Right ventricle myocardium superior (tissue), 1 donor: ENCODE measurements around the gene AMZ2. TPM values are rescaled to one million over a fixed set of nuclear protein-coding genes. Genes with fewer than 3 reads are reported as not detected.
"Not testable (repeated sequence)": the region's sequence is repeated elsewhere in the genome, so short reads cannot be mapped to it uniquely, and the experiment has no call there.

Source experiments
- ATAC-seq: fragments of 200-7000 bp; cut with Tn5 transposase; one replicate; pipeline ENCODE4 v1.9.1; 2020; ENCODE audit warnings: mild to moderate bottlenecking; ENCODE audit not compliant: poor library complexity
- DNase-seq: peaks from one replicate; pipeline ENCODE4 v3.0.0-alpha.2; 2020
- intact Hi-C: fragments of 100-400 bp; cut with DNase I; formaldehyde crosslinking; loops from one replicate; pipeline ENCODE4 v1.11.2; 2022
- total RNA-seq: library from RNA; stranded (reverse); fragmentation: NEBNext Ultra II Directional; extraction: Animal tissue kit (Norgen Biotek cat#: 25700); gene quantifications from one replicate; pipeline ENCODE4 v1.2.1, GENCODE V29; 2021
- donor health status: DM: no; HTN: yes; CAD: no; lungs with severe emphysema.

Gene AMZ2
- total RNA-seq, 1 donor from 2014 or later, result 89.5 TPM

DNA sequence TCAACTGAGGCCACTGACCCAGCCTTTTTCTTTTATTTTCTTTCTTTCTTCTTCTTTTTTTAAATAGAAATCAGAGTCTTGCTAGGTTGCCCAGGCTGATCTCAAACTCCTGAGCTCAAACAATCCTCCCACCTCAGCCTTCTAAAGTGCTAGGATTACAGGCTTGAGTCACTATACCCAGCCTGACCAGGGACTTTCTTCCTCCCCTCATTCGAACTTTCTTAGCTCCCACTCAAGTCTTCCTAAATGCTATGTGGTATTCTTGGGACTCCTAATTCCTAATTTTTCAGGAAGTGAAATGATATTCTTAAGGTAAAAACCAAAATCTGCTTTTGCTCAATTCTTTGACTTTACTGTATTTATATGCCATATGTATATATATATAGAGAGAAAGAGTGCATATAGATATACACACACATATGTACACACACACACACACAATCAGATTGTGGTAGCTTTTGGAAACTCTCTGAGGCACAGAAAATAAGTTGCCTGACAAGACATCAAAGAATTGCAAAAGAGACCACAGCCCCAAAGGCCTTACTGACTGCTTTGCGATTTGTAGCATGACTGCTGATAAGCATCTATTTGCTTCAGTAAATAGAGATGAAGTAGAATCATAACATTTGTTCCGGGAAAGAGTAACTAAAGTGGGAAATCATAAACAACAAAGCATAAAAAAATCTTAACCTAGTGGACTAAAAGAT is 9.5 kb upstream of the AMZ2 start:
- ATAC-seq (no peak), DNase-seq (no peak)
- intact Hi-C loops, result no loop called here

DNA sequence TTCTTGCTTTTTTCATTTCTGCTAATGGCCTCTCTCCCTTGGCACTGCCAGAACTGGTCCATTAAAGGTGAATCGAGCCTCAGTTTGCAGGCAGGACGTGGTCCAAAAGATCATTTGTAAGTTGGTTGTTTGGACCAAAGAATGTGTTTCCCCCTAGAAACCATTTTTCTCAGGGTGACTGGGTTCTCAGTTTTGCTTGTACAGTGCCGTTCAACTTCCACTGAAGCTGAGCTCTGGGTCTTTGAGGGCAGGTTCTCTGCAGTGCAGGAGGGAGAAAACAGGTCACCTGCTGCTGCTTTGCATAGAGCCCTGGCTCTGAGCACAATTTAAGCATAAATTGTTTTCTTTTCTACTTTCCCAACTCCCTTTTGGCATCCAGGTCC is 9.0 kb upstream of the AMZ2 start:
- ATAC-seq, result no peak
- DNase-seq, result no peak
- intact Hi-C loops, result no loop called here

- intact Hi-C loops, result no loop called here
- no peak for ATAC-seq
- no peak for DNase-seq
Observed at GRCh38 chr17:68239632-68240366, 8.0 kb upstream of the AMZ2 start.

DNA sequence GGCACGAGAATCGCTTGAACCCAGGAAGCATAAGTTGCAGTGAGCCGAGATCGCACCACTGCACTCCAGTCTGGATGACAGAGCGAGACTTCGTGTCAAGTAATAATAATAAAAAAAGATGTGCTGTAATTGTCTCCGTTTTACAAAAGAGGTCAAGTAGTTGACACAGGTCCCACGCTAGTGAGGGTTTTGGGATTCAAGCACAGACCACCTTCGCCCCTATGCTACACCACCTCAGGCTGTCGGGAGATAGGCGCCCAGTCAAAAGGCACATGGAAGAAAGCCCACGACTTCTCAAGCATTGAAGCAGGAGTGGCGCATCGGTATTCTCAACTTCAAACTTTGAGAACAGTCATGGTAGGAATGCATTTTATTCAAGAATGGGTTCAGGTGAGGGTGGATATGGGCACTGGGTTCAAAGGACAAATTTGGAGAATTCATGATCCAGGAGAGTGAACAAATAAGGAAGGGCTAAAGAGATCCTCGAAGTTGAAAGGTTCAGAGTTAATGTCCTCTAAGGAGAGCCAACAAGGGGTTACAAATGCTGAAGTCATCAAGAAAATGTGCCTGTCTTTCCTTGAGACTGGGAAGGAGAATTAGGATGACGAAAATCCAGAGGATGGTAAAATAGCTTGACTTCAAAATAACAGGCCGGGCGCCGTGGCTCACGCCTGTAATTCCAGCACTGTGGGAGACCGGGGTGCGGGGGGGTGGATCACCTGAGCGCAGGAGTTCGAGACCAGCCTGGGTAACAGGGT is 1.4 kb upstream of the AMZ2 start:
- no peak for ATAC-seq
- DNase-seq, result peak; percentile 52
- intact Hi-C loops, result no loop called here

DNA sequence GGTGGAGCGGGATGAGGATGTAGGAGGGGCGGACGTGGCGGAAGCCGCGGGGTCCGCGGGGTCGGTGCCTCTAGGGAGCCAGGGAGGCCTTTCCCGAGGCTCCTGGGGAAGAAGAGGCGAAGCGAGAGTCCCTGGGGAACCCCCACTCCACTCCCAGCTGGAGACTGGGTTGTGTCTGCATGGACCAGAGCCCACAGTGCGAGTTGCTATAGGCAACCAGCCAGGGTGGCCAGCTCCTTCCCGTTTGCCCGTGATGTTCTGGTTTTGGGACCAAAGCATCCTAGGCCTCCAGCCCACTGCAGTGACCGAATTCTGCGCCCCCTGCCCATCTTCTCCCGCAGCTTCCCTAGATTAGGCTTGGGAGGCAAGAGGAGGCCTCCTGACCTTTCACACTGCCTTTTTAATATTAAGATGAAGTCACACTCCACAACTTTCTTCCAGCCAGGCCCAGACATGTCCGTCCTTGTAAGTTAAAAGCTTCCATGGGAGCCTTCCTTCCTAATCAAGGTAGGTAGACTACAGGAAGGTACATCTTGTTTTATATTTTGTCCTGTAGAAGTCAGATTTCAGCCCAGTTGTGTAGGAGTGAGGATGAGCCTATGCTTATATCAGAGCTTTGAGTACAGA is 469 bp downstream of the AMZ2 start:
- ATAC-seq, result peak; percentile 59
- intact Hi-C loops, result no loop called here
- DNase-seq, result no peak

GRCh38 chr17:68248891-68249290 is 1.0 kb downstream of the AMZ2 start:
- no peak for ATAC-seq
- intact Hi-C loops, result no loop called here
- DNase-seq, result no peak

DNA sequence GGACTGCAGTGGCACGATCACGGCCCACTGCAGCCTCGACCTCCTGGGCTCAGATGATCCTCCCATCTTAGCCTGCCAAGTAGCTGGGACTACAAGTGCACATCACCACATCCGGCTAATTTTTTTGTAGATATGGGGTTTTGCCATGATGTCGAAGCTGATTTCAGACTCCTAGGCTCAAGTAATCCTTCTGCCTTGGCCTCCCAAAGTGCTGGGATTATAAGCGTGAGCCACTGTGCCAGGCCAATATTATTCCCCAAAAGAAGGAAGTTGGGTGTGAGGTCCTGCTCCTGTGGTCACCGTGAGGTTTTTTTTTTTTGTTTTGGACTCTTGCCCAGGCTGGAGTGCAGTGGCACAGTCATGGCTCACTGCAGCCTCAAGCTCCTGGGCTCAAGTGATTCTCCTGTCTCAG is 1.5 kb downstream of the AMZ2 start:
- intact Hi-C loops, result no loop called here
- ATAC-seq, result no peak

GRCh38 chr17:68253426-68253825 is 5.6 kb downstream of the AMZ2 start:
- intact Hi-C loops, DNase-seq, ATAC-seq: not testable (repeated sequence)

More for the DNA sequence above, 1.5 kb downstream of the AMZ2 start:
- DNase-seq, result no peak

- ATAC-seq, result no peak
- intact Hi-C loops, result no loop called here
- no peak for DNase-seq
Observed at GRCh38 chr17:68255151-68255550, 7.3 kb downstream of the AMZ2 start.

DNA sequence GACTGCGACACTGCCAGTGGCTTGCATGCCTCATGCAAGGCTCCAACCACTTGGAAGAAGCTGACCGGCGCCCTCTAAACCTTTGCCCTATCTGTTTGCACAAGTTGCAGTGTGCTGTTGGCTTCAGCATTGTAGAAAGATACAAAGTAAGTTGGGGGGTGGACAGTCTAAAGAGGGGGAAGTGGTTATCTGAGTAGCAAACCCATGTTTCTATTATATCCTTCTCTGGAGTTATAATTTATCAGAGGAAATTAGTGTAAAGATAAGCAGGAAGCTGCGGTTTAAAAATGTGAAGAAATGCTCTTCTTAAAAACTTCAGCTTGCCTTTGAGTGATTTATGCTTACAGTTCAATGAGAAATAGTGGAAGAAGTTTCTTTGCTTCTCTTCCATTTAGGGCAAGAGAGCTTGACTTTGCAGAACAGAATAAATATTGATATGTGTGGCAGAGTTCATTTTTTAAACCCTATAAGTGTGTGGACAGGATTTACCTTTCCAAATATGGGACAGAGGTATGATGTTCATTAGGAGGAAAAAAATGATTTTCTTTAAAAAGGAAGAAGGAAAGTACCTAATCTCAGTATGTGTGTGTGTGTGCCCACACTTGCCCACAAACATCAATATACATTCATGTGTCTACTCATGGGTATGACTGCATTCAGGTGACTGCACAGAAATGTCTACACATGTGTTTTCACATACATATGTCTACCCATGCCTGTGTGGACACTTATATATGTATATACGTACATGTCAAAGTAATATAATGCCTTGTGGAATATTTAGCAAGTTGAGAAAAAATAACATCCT is 8.1 kb downstream of the AMZ2 start:
- DNase-seq (no peak), ATAC-seq (no peak)
- intact Hi-C loops, result no loop called here

GRCh38 chr17:68256701-68257100 is 8.9 kb downstream of the AMZ2 start:
- ATAC-seq, intact Hi-C loops, DNase-seq: not testable (repeated sequence)

- no peak for ATAC-seq
- intact Hi-C loops, result no loop called here
- DNase-seq, result no peak
Observed at GRCh38 chr17:68257934-68258333, 10.1 kb downstream of the AMZ2 start.

- intact Hi-C loops, result not testable (repeated sequence)
- DNase-seq (peak; percentile 75), ATAC-seq (peak; percentile 90)
Observed at GRCh38 chr17:68258890-68259647, 11.2 kb downstream of the AMZ2 start.

GRCh38 chr17:68259648-68259951 is 11.8 kb downstream of the AMZ2 start:
- ATAC-seq, DNase-seq, intact Hi-C loops: not testable (repeated sequence)

DNA sequence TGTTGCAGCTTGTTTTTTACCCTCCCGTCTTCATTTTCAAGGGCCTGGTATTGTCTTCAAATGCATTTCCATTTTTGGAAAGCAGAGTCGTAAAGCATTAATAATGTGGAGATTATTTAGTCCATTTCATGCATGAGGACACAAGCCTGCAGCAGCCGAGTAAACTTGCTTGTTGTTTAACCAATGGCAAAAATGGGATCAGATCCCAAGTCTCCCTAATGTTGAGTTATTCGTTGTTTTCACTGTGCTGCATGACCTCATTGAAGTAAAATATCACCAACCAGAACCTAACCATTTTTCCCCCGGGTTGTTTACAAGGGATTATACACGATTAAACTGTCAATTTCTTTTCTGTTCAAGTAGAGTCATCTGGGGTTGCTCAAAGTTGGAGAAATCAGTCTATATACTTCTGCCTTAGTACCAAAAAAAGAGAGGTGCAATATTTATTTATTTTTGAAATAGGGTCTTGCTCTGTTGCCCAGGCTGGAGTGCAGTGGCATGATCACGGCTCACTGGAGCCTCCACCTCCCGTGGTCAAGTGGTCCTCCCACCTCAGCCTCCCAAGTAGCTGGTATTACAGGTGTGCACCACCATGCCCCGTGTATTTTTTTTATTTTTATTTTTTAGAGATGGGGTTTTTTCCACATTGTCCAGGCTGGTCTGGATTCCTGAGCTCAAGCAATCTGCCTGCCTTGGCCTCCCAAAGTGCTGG is 12.4 kb downstream of the AMZ2 start:
- intact Hi-C loops, result loop anchor here (5.0 to 10.0 kb wide), 3 partner anchors 137 to 197 kb away; partner anchors contain the start of gene WIPI1
- DNase-seq (no peak), ATAC-seq (no peak)

GRCh38 chr17:68262467-68262866 is 14.6 kb downstream of the AMZ2 start:
- intact Hi-C loops, result loop anchor here (5.0 to 10.0 kb wide), 3 partner anchors 135 to 195 kb away; partner anchors contain the start of gene WIPI1
- DNase-seq, result not testable (repeated sequence)
- ATAC-seq, result peak; percentile 42

DNA sequence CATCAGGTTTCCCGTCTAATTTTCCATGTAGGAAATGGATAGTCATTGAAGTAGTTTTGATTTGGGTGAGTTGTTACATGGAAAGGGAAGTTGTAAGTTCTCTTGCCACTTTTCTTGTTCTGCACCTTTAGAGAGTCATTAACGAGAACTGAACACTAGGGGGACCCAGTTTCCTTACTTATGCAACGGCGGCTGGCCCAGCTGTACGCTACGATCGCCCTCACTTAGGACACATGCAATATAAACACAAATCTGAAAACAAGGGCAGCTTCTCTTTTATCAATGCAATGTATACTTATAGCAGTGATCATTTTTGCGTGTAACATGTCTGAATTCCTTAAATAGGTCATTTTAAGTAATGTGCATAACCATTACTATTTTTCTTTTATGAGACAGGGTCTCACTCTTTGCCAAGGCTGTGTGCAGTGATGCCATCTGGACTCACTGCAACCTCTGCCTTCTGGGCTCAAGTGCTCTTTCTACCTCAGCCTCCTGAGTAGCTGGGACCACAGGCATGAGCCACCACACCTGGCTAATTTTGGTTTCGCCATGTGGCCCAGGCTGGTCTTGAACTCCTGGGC is 15.3 kb downstream of the AMZ2 start:
- intact Hi-C loops, result loop anchor here (5.0 to 10.0 kb wide), 3 partner anchors 134 to 194 kb away; partner anchors contain the start of gene WIPI1
- ATAC-seq, result peak; percentile 86
- DNase-seq, result not testable (repeated sequence)
